Upper lobe of left lung (tissue), 6 donors: ENCODE results near the gene SPATS1. TPM values are rescaled to one million over a fixed set of nuclear protein-coding genes. Genes with fewer than 3 reads are reported as not detected.

Experiments
- ATAC-seq, 2 donors: fragments of 200-7000 bp; cut with Tn5 transposase; one replicate each; pipeline ENCODE4 v1.9.1; 2022; ENCODE audit warnings: mild to moderate bottlenecking in 2 of 2, moderate library complexity in 2 of 2; ENCODE audit not compliant: low FRiP score in 2 of 2
- DNase-seq, 2 donors: peaks; one replicate each; pipeline ENCODE4 v3.0.0-alpha.2; 2019 to 2020
- H3K27ac ChIP-seq, 4 donors: fragments of 200-600 bp; sonication (generic); one replicate each; pipeline ENCODE4 v1.5.1; 2016 to 2019
- H3K27me3 ChIP-seq, 4 donors: fragments of 200-600 bp; sonication (generic); one replicate each; pipeline ENCODE4 v1.5.1; 2017 to 2019
- H3K36me3 ChIP-seq, 4 donors: fragments of 200-600 bp; sonication (generic); one replicate each; pipeline ENCODE4 v1.5.1; 2016 to 2019
- H3K4me1 ChIP-seq, 4 donors: fragments of 200-600 bp; sonication (generic); one replicate each; pipeline ENCODE4 v1.5.1; 2018 to 2019
- H3K4me3 ChIP-seq, 4 donors: fragments of 200-600 bp; sonication (generic); one replicate each; pipeline ENCODE4 v1.5.1; 2017 to 2019; ENCODE audit warnings: mild to moderate bottlenecking in 2 of 4, moderate library complexity in 1 of 4
- H3K9me3 ChIP-seq, 4 donors: fragments of 200-600 bp; sonication (generic); one replicate each; pipeline ENCODE4 v1.5.1; 2018 to 2019
- EP300 ChIP-seq, 4 donors: sonication (generic); formaldehyde crosslinking; IDR thresholded peaks; one replicate each; pipeline ENCODE4 v1.5.1; 2017; ENCODE audit warnings: antibody characterized with exemption in 4 of 4, control low read depth in 2 of 4
- POLR2A ChIP-seq, 4 donors: fragments of 450-650 bp; IDR thresholded peaks; one replicate each; pipeline ENCODE4 v1.5.1; 2016 to 2017; ENCODE audit warnings: antibody characterized with exemption in 4 of 4, mild to moderate bottlenecking in 2 of 4
- POLR2AphosphoS5 ChIP-seq, 2 donors: sonication (generic); formaldehyde crosslinking; IDR thresholded peaks; one replicate each; pipeline ENCODE4 v1.5.1; 2017; ENCODE audit warnings: antibody characterized with exemption in 2 of 2
- WGBS, 2 donors: methylation state at CpG; one replicate each; pipeline ENCODE4 v1.1.5; 2017 to 2018; 5-methylcytosine and 5-hydroxymethylcytosine counted together
- total RNA-seq, 6 donors: library from RNA; depleted of rRNA in 4 of 6; stranded (reverse); fragments of >200 nt in 4 of 6; gene quantifications; one replicate each; pipeline versions ENCODE4 v1.1.0 to v1.2.1, GENCODE V29; 2016 to 2021
- TF ChIP-seq, protein P1 (sequence below), 6 experiments: fragments of 450-650 bp in 4 of 6; fragments of 200-600 bp in 2 of 6; sonication (generic) in 2 of 6; IDR thresholded peaks; one replicate each; pipeline ENCODE4 v1.5.1; 2016 to 2019; ENCODE audit warnings: antibody characterized with exemption in 6 of 6
- donor health status: DM: no; HTN: no; CAD: no; lungs with moderate emphysema.
- donor health status: DM: no; HTN: yes; CAD: no; lungs with severe emphysema.

The SPATS1 gene
- total RNA-seq, 6 donors from 2014 or later = 0.91 to 2.2 (median 1.6) TPM; not detected in 3

- Histone ChIP-seq H3K27ac (no peak overlapping the region), H3K4me3 (no peak overlapping the region), H3K36me3 (no peaks in the 10 kb centered on the region), H3K27me3 (no peaks in the 10 kb centered on the region), H3K9me3 (no peaks in the 10 kb centered on the region), H3K4me1 (no peaks in the 10 kb centered on the region)
- ATAC-seq (no peak), DNase-seq (no peak)
- TF ChIP-seq EP300 (IDR thresholded peaks at IDR 0.05) (no peak), POLR2A (IDR thresholded peaks at IDR 0.05) (no peak), POLR2AphosphoS5 (IDR thresholded peaks at IDR 0.05) (no peak)
- TF ChIP-seq, protein P1, sequence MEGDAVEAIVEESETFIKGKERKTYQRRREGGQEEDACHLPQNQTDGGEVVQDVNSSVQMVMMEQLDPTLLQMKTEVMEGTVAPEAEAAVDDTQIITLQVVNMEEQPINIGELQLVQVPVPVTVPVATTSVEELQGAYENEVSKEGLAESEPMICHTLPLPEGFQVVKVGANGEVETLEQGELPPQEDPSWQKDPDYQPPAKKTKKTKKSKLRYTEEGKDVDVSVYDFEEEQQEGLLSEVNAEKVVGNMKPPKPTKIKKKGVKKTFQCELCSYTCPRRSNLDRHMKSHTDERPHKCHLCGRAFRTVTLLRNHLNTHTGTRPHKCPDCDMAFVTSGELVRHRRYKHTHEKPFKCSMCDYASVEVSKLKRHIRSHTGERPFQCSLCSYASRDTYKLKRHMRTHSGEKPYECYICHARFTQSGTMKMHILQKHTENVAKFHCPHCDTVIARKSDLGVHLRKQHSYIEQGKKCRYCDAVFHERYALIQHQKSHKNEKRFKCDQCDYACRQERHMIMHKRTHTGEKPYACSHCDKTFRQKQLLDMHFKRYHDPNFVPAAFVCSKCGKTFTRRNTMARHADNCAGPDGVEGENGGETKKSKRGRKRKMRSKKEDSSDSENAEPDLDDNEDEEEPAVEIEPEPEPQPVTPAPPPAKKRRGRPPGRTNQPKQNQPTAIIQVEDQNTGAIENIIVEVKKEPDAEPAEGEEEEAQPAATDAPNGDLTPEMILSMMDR (IDR thresholded peaks at IDR 0.05) = no peak
- 65 to 82% methylated on average over 4 to 6 of the region's 6 CpGs for WGBS, 2 donors
Measured at GRCh38 chr6:44361947-44362346, 19.5 kb downstream of the SPATS1 start.

DNA sequence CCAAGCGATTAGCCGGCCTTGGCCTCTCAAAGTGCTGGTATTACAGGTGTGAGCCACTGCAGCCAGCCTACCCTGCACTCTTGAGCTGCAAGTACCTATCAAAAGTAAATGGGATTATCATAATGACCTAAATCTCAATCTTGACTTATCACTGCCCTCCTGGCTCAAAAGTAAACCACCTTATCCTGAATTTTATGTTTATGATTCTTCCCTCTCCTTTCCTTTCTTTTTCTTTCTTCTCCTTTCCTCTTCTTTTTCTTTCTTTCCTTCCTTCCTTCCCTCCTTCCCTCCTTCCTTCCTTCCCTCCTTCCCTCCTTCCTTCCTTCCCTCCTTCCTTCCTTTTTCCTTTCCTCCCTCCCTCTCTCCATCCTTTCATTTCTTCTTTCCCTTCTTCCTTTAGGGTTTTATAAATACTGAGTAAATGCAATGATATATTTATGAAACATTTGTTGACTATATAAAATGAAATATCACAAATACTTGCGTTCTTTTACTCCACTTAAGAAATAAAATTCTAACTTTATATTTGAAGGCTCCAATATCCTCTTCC is 21.0 kb downstream of the SPATS1 start:
- Histone ChIP-seq H3K27ac (no peak overlapping the region), H3K9me3 (no peaks in the 10 kb centered on the region), H3K36me3 (no peaks in the 10 kb centered on the region), H3K4me3 (no peak overlapping the region), H3K4me1 (no peaks in the 10 kb centered on the region), H3K27me3 (no peaks in the 10 kb centered on the region)
- ATAC-seq = no peak
- 97 to 98% methylated on average over 3 of the region's 3 CpGs for WGBS, 2 donors
- TF ChIP-seq POLR2A (IDR thresholded peaks at IDR 0.05) (no peak), EP300 (IDR thresholded peaks at IDR 0.05) (no peak), POLR2AphosphoS5 (IDR thresholded peaks at IDR 0.05) (no peak)
- TF ChIP-seq, protein P1 (IDR thresholded peaks at IDR 0.05) = no peak
- no peak for DNase-seq

- Histone ChIP-seq H3K4me1 (no peaks in the 10 kb centered on the region), H3K9me3 (no peaks in the 10 kb centered on the region), H3K27me3 (no peaks in the 10 kb centered on the region), H3K36me3 (no peaks in the 10 kb centered on the region), H3K4me3 (no peak overlapping the region), H3K27ac (no peak overlapping the region)
- WGBS, 2 donors = 89 to 94% methylated on average over 3 of the region's 3 CpGs
- TF ChIP-seq EP300 (IDR thresholded peaks at IDR 0.05) (no peak), POLR2AphosphoS5 (IDR thresholded peaks at IDR 0.05) (no peak), POLR2A (IDR thresholded peaks at IDR 0.05) (no peak)
- TF ChIP-seq, protein P1 (IDR thresholded peaks at IDR 0.05) = no peak
- DNase-seq (no peak), ATAC-seq (no peak)
Measured at GRCh38 chr6:44366781-44367180, 24.3 kb downstream of the SPATS1 start.

DNA sequence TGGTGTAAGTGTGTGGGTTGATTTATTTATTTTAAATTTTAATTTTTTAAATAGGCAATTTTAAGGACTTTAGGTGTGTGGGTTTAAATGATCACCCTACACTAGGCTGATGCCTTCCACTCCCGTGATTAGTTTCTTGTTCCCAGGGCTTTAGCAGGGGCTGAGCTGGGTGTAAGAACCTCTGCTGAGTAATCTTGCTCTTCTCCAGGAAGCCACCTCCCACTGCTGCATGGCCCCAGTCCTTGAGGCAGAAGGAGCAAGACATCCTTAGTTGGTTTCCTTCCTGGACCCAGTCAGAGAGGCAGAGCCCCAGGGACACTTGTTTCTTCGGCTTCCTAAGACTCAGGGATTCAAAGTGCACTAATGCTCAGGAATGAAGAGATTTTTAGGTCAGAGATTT is 25.2 kb downstream of the SPATS1 start:
- Histone ChIP-seq H3K36me3 (no peaks in the 10 kb centered on the region), H3K27me3 (no peaks in the 10 kb centered on the region), H3K27ac (no peak overlapping the region), H3K9me3 (no peaks in the 10 kb centered on the region), H3K4me3 (no peak overlapping the region), H3K4me1 (no peaks in the 10 kb centered on the region)
- 31 to 53% methylated on average over 2 of the region's 2 CpGs for WGBS, 2 donors
- DNase-seq (no peak), ATAC-seq (peak in 1 of 2 donors; percentile 31)
- TF ChIP-seq, protein P1 (IDR thresholded peaks at IDR 0.05) = no peak
- TF ChIP-seq EP300 (IDR thresholded peaks at IDR 0.05) (no peak), POLR2AphosphoS5 (IDR thresholded peaks at IDR 0.05) (no peak), POLR2A (IDR thresholded peaks at IDR 0.05) (no peak)

DNA sequence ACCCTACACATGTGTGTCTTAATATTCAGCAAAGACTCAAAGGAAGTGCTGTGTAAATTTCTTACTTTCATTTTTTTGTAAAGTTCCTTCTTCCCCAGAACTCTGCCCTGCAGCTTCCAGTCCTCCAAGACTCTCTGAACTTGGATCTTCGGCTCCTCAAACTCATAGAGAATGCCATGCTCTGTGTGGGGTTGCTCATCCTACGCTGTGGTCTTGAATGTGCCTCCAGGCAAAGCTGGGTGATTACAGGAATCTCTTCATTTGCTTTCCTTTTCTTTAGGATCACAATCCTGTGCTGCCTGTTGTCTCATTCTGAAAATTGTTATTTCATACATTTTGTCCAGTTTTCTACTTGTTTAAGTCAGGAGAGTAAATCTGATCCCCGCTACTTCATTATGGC is 30.6 kb downstream of the SPATS1 start:
- 77 to 91% methylated on average over 3 of the region's 3 CpGs for WGBS, 2 donors
- Histone ChIP-seq H3K4me1 (no peaks in the 10 kb centered on the region), H3K4me3 (no peak overlapping the region), H3K27ac (no peak overlapping the region), H3K9me3 (no peaks in the 10 kb centered on the region), H3K36me3 (no peaks in the 10 kb centered on the region), H3K27me3 (no peaks in the 10 kb centered on the region)
- DNase-seq = no peak
- TF ChIP-seq EP300 (IDR thresholded peaks at IDR 0.05) (no peak), POLR2A (IDR thresholded peaks at IDR 0.05) (no peak), POLR2AphosphoS5 (IDR thresholded peaks at IDR 0.05) (no peak)
- TF ChIP-seq, protein P1 (IDR thresholded peaks at IDR 0.05) = no peak
- ATAC-seq = no peak
